ENCODE measurements around the gene SNX11.

SNX11 gene

GRCh38 chr17:48137656-48138055 is 30.1 kb downstream of the SNX11 start:
- DNase-seq = no peak

DNA sequence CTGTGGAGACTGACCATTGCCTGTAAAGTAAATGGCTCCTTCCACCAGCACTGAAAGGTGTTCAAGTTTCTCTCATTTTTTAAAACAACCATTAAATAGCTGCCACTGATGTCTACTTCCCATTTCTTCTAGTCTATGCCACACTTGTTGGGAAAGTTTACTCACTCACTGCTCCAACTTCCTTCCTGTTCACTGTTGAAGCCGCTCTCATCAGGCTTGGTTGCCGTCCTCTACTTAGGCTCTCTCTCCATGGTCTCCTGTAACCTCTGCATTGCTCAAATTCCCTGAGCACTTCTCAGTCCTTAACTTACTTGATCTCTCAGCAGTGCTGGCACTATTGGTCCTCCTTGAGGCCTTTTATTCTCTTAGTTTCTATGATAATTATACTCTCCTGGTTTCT is 32.4 kb downstream of the SNX11 start:
- DNase-seq = peak; percentile 50

- DNase-seq = no peak
Observed at GRCh38 chr17:48143629-48144028, 36.1 kb downstream of the SNX11 start.

DNA sequence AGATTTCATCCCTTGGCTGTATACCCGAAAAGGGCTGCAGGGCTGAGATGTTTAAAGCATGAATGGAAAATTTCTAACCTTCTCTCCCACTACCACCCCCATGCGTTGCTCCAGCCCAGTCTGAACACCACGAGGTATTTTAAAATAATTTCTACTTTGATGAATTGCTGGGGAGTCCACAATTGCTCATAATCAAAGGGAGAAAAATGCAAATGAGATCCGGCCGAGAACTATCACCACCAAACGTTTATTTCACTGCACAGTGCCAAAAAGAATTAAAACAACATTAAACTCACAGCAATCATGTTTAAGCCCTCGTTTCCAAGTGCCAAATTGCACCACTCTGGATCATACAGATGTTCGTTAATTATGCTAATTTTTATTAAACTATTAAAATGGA is 36.7 kb downstream of the SNX11 start:
- no peak for DNase-seq

GRCh38 chr17:48144976-48145798 is 37.6 kb downstream of the SNX11 start:
- no peak for DNase-seq

GRCh38 chr17:48148029-48148770 is 40.6 kb downstream of the SNX11 start:
- no peak for DNase-seq

- DNase-seq = no peak
Observed at GRCh38 chr17:48148854-48149786, 41.6 kb downstream of the SNX11 start.

- DNase-seq = no peak
Observed at GRCh38 chr17:48149787-48150463, 42.4 kb downstream of the SNX11 start.

- DNase-seq = no peak
Observed at GRCh38 chr17:48150597-48151001, 43.0 kb downstream of the SNX11 start.

- DNase-seq = no peak
Observed at GRCh38 chr17:48151220-48151619, 43.7 kb downstream of the SNX11 start.

DNA sequence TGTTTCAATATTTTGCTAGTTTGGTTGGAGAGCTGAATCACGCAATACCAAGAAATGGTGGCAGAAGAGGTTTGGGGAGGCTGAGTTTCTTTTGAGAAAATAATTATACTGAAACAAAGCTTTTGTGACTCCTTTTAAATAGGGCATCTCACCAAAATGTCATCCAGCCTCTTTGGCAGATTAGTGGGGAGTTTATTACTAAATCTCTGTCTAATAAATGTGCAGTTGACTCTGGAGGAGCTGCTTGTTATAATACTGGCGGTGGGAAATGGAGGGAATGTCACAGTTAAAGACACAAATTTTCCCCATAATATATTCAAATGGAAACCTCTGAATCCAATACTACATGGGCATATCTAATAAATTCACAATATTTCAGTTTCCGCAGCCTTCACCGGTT is 44.7 kb downstream of the SNX11 start:
- DNase-seq = no peak

DNA sequence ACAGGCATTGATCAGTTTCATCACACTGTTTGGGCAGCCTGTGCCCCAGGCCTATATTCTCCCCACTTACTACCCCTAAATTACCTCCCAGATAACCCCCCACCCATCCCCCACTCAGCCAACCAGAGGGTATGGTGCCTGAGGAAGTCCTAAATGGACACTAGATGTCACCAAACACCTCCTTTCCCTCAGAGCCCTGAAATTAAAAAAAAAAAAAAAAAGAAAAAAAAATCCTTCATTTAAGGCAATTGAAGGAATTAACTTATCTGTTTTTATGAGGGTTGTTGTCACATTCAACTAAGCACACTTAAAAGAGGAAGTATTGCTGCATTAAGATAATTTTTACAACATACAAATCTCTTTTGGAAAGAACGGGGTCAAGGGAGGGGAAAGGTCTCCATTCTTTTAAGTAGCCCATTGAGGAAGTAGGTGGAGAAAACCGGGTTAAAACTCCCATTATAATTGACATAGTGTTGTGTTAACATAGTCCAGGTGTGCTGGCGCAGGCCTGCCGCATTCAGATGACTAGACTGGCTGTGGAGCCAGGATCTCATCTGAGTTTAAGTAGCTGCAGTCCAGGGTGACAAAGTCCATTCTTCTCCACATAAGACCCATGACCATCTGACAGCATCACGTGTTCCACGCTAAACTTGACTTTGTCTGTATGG is 46.3 kb downstream of the SNX11 start:
- DNase-seq = no peak

GRCh38 chr17:48155889-48156611 is 48.5 kb downstream of the SNX11 start:
- DNase-seq = no peak

DNA sequence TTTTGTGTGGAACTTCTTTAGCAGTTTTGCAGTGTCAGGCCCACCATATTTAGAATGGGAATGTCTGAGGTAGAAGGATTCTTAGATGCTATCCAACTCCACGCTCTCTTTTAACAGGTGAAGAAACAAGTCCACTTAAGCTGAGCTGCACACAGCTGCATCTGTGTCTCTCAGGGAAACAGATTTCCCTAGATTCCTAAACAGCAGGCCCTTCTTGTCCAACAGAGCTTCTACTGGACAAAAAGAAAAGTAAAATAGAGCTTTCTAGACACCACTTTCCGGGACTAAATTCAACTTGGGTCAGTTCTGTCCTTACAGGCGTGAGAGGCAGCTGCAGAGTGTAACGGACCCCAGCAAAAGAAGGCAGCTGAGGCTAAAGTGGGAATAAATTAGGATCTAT is 51.7 kb downstream of the SNX11 start:
- DNase-seq = no peak

DNA sequence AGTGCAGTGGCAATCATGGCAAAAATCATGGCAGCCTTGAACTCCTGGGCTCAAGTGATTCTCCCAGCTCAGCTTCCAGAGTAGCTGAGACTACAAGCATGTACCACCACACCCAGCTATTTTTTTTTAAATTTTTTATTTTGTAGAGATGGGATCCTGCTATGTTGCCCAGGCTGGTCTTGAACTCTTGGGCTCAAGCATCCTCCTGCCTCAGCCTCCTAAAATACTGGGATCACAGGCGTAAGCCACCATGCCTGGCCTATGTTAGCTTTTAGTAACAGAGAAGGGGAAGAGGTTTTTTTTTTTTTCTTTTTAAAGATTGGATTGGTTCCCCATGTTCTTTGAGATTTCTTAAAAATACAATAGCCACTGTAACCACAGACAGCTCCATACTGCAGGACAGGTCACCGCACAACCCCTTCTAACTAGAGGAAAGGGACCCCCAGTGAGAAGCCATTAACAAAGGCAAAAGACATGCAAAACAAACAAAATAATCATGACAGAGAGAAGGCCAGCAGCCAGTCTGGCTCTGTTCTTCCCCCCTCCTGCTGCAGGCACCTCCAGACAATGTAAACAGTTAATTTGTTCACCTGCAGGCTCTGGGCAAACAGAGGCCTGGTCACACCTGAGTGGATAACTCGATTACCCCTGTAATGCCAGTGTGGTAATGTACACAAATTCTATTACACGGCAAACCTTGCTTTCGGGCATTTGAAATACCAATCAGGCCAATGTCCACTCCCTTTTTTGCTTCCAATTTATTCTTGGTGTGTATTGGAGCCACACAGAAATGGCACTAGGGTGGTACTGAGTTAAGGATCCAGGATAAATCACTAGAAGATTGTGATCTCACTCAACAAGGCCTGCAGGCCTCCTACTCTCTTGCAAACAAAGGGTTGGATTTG is 52.9 kb downstream of the SNX11 start:
- no peak for DNase-seq

- no peak for DNase-seq
Observed at GRCh38 chr17:48161127-48161905, 53.8 kb downstream of the SNX11 start.

GRCh38 chr17:48162306-48162934 is 54.9 kb downstream of the SNX11 start:
- no peak for DNase-seq

- DNase-seq = no peak
Observed at GRCh38 chr17:48162946-48163506, 55.5 kb downstream of the SNX11 start.

DNA sequence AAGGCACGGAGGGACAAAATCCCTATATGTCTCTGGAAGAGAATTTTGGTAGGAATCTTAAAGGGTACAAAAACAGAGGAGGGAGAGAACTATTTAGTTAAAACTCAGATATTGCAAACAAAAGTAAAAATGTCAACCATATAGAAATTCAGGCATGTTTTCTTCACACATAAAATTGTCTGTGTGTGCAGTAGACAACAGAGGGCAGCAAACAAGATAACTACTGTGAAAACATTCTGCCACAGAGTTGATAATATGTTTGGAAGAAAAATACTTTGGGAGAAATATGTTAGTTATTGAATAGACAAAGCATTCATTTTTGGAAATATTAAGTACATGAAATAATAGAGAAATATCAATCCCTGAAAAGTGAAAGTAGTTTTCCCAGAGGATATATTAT is 56.2 kb downstream of the SNX11 start:
- no peak for DNase-seq

Measured in SIG-M5 (cell line).